ENCODE data around the gene BMPR1A.

BMPR1A gene

GRCh38 chr10:86793696-86794095 lies 37.3 kb downstream of the BMPR1A start:
- Histone ChIP-seq H3K4me2 (ENCODE audit: low read length) (no peak overlapping the region), H3K4me3 (ENCODE audit: low read length) (no peak overlapping the region), H3K27me3 (ENCODE audit: control insufficient read depth, insufficient read depth, low read length) (no peaks in the 10 kb centered on the region), H3K4me1 (ENCODE audit: control insufficient read depth, insufficient read depth, low read length) (peaks cover 25% of the 10 kb centered on the region), H3K9me3 (replicated peaks; ENCODE audit: low read length) (no peaks in the 10 kb centered on the region), H3K9ac (ENCODE audit: low read depth, low read length) (no peak overlapping the region), H3K36me3 (ENCODE audit: insufficient read depth, low read length) (peaks cover 8% of the 10 kb centered on the region)

GRCh38 chr10:86795353-86795752 lies 38.9 kb downstream of the BMPR1A start:
- H3K4me3 ChIP-seq (ENCODE audit: low read length) = no peak overlapping the region
- H3K4me2 ChIP-seq (ENCODE audit: low read length) = peak overlapping the region; percentile 25
- H3K36me3 ChIP-seq (ENCODE audit: insufficient read depth, low read length) = peaks cover 8% of the 10 kb centered on the region
- peaks cover 26% of the 10 kb centered on the region for H3K4me1 ChIP-seq (ENCODE audit: control insufficient read depth, insufficient read depth, low read length)
- peak overlapping the region; percentile 1 for H3K9ac ChIP-seq (ENCODE audit: low read depth, low read length)
- H3K27me3 ChIP-seq (ENCODE audit: control insufficient read depth, insufficient read depth, low read length) = no peaks in the 10 kb centered on the region
- no peaks in the 10 kb centered on the region for H3K9me3 ChIP-seq (replicated peaks; ENCODE audit: low read length)

- no peak overlapping the region for H3K4me3 ChIP-seq (ENCODE audit: low read length)
- H3K36me3 ChIP-seq (ENCODE audit: insufficient read depth, low read length) = peaks cover 8% of the 10 kb centered on the region
- no peak overlapping the region for H3K9ac ChIP-seq (ENCODE audit: low read depth, low read length)
- H3K9me3 ChIP-seq (replicated peaks; ENCODE audit: low read length) = no peaks in the 10 kb centered on the region
- no peaks in the 10 kb centered on the region for H3K27me3 ChIP-seq (ENCODE audit: control insufficient read depth, insufficient read depth, low read length)
- H3K4me2 ChIP-seq (ENCODE audit: low read length) = no peak overlapping the region
- peaks cover 26% of the 10 kb centered on the region for H3K4me1 ChIP-seq (ENCODE audit: control insufficient read depth, insufficient read depth, low read length)
These were observed 41.6 kb downstream of the BMPR1A start for GRCh38 chr10:86798025-86798424.

GRCh38 chr10:86798611-86799010 lies 42.2 kb downstream of the BMPR1A start:
- Histone ChIP-seq H3K36me3 (ENCODE audit: insufficient read depth, low read length) (peaks cover 7% of the 10 kb centered on the region), H3K4me1 (ENCODE audit: control insufficient read depth, insufficient read depth, low read length) (peaks cover 32% of the 10 kb centered on the region), H3K9ac (ENCODE audit: low read depth, low read length) (no peak overlapping the region), H3K4me2 (ENCODE audit: low read length) (no peak overlapping the region), H3K4me3 (ENCODE audit: low read length) (no peak overlapping the region), H3K27me3 (ENCODE audit: control insufficient read depth, insufficient read depth, low read length) (no peaks in the 10 kb centered on the region), H3K9me3 (replicated peaks; ENCODE audit: low read length) (no peaks in the 10 kb centered on the region)

GRCh38 chr10:86799188-86799845 lies 42.9 kb downstream of the BMPR1A start:
- H3K4me2 ChIP-seq (ENCODE audit: low read length) = no peak overlapping the region
- no peaks in the 10 kb centered on the region for H3K36me3 ChIP-seq (ENCODE audit: insufficient read depth, low read length)
- no peak overlapping the region for H3K4me3 ChIP-seq (ENCODE audit: low read length)
- H3K27me3 ChIP-seq (ENCODE audit: control insufficient read depth, insufficient read depth, low read length) = no peaks in the 10 kb centered on the region
- H3K9ac ChIP-seq (ENCODE audit: low read depth, low read length) = no peak overlapping the region
- no peaks in the 10 kb centered on the region for H3K9me3 ChIP-seq (replicated peaks; ENCODE audit: low read length)
- peaks cover 32% of the 10 kb centered on the region for H3K4me1 ChIP-seq (ENCODE audit: control insufficient read depth, insufficient read depth, low read length)

- H3K9ac ChIP-seq (ENCODE audit: low read depth, low read length) = no peak overlapping the region
- H3K4me3 ChIP-seq (ENCODE audit: low read length) = no peak overlapping the region
- H3K4me2 ChIP-seq (ENCODE audit: low read length) = no peak overlapping the region
- H3K9me3 ChIP-seq (replicated peaks; ENCODE audit: low read length) = no peaks in the 10 kb centered on the region
- H3K27me3 ChIP-seq (ENCODE audit: control insufficient read depth, insufficient read depth, low read length) = no peaks in the 10 kb centered on the region
- peaks cover 20% of the 10 kb centered on the region for H3K4me1 ChIP-seq (ENCODE audit: control insufficient read depth, insufficient read depth, low read length)
- no peaks in the 10 kb centered on the region for H3K36me3 ChIP-seq (ENCODE audit: insufficient read depth, low read length)
These were observed 45.6 kb downstream of the BMPR1A start for GRCh38 chr10:86801995-86802394.

GRCh38 chr10:86802473-86803108 lies 46.2 kb downstream of the BMPR1A start:
- no peaks in the 10 kb centered on the region for H3K36me3 ChIP-seq (ENCODE audit: insufficient read depth, low read length)
- no peak overlapping the region for H3K9ac ChIP-seq (ENCODE audit: low read depth, low read length)
- H3K4me3 ChIP-seq (ENCODE audit: low read length) = no peak overlapping the region
- no peak overlapping the region for H3K4me2 ChIP-seq (ENCODE audit: low read length)
- H3K4me1 ChIP-seq (ENCODE audit: control insufficient read depth, insufficient read depth, low read length) = peaks cover 18% of the 10 kb centered on the region
- H3K9me3 ChIP-seq (replicated peaks; ENCODE audit: low read length) = no peaks in the 10 kb centered on the region
- H3K27me3 ChIP-seq (ENCODE audit: control insufficient read depth, insufficient read depth, low read length) = no peaks in the 10 kb centered on the region

- no peaks in the 10 kb centered on the region for H3K9me3 ChIP-seq (replicated peaks; ENCODE audit: low read length)
- no peak overlapping the region for H3K4me2 ChIP-seq (ENCODE audit: low read length)
These were observed 46.7 kb downstream of the BMPR1A start for GRCh38 chr10:86803156-86803555.

GRCh38 chr10:86804805-86805204 lies 48.4 kb downstream of the BMPR1A start:
- Histone ChIP-seq H3K36me3 (ENCODE audit: insufficient read depth, low read length) (no peaks in the 10 kb centered on the region), H3K4me1 (ENCODE audit: control insufficient read depth, insufficient read depth, low read length) (peaks cover 6% of the 10 kb centered on the region), H3K9ac (ENCODE audit: low read depth, low read length) (no peak overlapping the region), H3K27me3 (ENCODE audit: control insufficient read depth, insufficient read depth, low read length) (no peaks in the 10 kb centered on the region), H3K4me3 (ENCODE audit: low read length) (no peak overlapping the region), H3K4me2 (ENCODE audit: low read length) (no peak overlapping the region), H3K9me3 (replicated peaks; ENCODE audit: low read length) (no peaks in the 10 kb centered on the region)

More at GRCh38 chr10:86803156-86803555, 46.7 kb downstream of the BMPR1A start:
- Histone ChIP-seq H3K27me3 (ENCODE audit: control insufficient read depth, insufficient read depth, low read length) (no peaks in the 10 kb centered on the region), H3K4me3 (ENCODE audit: low read length) (no peak overlapping the region), H3K36me3 (ENCODE audit: insufficient read depth, low read length) (no peaks in the 10 kb centered on the region), H3K4me1 (ENCODE audit: control insufficient read depth, insufficient read depth, low read length) (peaks cover 13% of the 10 kb centered on the region), H3K9ac (ENCODE audit: low read depth, low read length) (no peak overlapping the region)

- no peaks in the 10 kb centered on the region for H3K36me3 ChIP-seq (ENCODE audit: insufficient read depth, low read length)
- H3K4me1 ChIP-seq (ENCODE audit: control insufficient read depth, insufficient read depth, low read length) = peaks cover 19% of the 10 kb centered on the region
- no peaks in the 10 kb centered on the region for H3K27me3 ChIP-seq (ENCODE audit: control insufficient read depth, insufficient read depth, low read length)
- H3K9me3 ChIP-seq (replicated peaks; ENCODE audit: low read length) = no peaks in the 10 kb centered on the region
- no peak overlapping the region for H3K4me2 ChIP-seq (ENCODE audit: low read length)
- no peak overlapping the region for H3K4me3 ChIP-seq (ENCODE audit: low read length)
- no peak overlapping the region for H3K9ac ChIP-seq (ENCODE audit: low read depth, low read length)
These were observed 56.7 kb downstream of the BMPR1A start for GRCh38 chr10:86813101-86813500.

- Histone ChIP-seq H3K4me2 (ENCODE audit: low read length) (no peak overlapping the region), H3K4me1 (ENCODE audit: control insufficient read depth, insufficient read depth, low read length) (peaks cover 19% of the 10 kb centered on the region), H3K9ac (ENCODE audit: low read depth, low read length) (no peak overlapping the region), H3K9me3 (replicated peaks; ENCODE audit: low read length) (no peaks in the 10 kb centered on the region), H3K27me3 (ENCODE audit: control insufficient read depth, insufficient read depth, low read length) (no peaks in the 10 kb centered on the region), H3K4me3 (ENCODE audit: low read length) (no peak overlapping the region), H3K36me3 (ENCODE audit: insufficient read depth, low read length) (no peaks in the 10 kb centered on the region)
These were observed 57.6 kb downstream of the BMPR1A start for GRCh38 chr10:86813982-86814381.
